Measurements from ENCODE around the gene LYRM4.

LYRM4 gene

DNA sequence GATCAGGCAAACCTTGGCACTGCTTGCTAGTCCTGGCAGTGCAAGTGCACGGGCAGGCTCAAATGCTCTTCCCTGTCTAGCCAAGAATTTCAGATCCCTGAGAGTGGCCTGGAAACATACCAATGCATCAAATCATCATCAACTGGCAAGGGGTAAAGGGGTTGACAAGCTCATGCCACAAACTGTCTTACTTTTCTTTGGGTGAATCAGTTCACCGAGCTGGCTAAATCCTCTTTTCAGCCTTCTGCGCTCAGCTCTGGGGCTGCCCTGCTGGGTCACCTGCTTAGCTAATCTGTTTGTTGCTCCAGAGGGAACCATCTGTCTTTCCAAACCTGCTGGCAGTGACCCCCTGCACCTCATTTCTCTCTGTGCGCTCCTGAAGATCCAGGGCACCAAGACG is 59.5 kb downstream of the LYRM4 start:
- TF ChIP-seq POLR2AphosphoS5 (IDR thresholded peaks at IDR 0.05; ENCODE audit: low read depth, low read length) (no peak), FOXP2 (optimal IDR thresholded peaks at IDR 0.05; ENCODE audit: borderline replicate concordance, extremely low read depth, extremely low read length, insufficient read depth) (no peak), TAF1 (IDR thresholded peaks at IDR 0.05; ENCODE audit: borderline replicate concordance, insufficient read depth, low read length) (no peak), SIN3A (IDR thresholded peaks at IDR 0.05; ENCODE audit: borderline replicate concordance, insufficient read depth, low read length) (no peak)
- TF ChIP-seq, protein P1, sequence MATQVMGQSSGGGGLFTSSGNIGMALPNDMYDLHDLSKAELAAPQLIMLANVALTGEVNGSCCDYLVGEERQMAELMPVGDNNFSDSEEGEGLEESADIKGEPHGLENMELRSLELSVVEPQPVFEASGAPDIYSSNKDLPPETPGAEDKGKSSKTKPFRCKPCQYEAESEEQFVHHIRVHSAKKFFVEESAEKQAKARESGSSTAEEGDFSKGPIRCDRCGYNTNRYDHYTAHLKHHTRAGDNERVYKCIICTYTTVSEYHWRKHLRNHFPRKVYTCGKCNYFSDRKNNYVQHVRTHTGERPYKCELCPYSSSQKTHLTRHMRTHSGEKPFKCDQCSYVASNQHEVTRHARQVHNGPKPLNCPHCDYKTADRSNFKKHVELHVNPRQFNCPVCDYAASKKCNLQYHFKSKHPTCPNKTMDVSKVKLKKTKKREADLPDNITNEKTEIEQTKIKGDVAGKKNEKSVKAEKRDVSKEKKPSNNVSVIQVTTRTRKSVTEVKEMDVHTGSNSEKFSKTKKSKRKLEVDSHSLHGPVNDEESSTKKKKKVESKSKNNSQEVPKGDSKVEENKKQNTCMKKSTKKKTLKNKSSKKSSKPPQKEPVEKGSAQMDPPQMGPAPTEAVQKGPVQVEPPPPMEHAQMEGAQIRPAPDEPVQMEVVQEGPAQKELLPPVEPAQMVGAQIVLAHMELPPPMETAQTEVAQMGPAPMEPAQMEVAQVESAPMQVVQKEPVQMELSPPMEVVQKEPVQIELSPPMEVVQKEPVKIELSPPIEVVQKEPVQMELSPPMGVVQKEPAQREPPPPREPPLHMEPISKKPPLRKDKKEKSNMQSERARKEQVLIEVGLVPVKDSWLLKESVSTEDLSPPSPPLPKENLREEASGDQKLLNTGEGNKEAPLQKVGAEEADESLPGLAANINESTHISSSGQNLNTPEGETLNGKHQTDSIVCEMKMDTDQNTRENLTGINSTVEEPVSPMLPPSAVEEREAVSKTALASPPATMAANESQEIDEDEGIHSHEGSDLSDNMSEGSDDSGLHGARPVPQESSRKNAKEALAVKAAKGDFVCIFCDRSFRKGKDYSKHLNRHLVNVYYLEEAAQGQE (IDR thresholded peaks at IDR 0.05; ENCODE audit: insufficient read depth in 1 of 2, low read depth in 2 of 2, low read length in 2 of 2): no peak

DNA sequence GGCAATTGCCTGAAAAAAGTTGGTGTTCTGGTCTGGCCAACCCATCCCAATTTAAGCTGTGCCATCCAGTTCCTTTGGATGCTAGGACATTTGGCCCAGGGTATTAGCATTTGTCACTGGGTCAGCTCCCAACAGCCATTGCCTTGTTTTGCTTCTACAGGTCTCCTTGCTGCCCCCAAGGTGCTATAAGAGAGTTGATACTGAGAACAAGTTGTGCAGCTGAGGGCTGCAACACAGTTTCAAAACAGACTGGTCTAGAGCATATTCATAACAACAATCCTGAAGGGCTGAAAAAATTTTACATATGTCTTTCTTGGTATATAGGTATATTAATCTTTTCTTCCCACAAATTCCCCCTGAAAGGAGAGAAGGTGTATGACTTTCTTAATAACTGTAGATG is 61.0 kb downstream of the LYRM4 start:
- TF ChIP-seq, protein P1 (IDR thresholded peaks at IDR 0.05; ENCODE audit: insufficient read depth in 1 of 2, low read depth in 2 of 2, low read length in 2 of 2): no peak

DNA sequence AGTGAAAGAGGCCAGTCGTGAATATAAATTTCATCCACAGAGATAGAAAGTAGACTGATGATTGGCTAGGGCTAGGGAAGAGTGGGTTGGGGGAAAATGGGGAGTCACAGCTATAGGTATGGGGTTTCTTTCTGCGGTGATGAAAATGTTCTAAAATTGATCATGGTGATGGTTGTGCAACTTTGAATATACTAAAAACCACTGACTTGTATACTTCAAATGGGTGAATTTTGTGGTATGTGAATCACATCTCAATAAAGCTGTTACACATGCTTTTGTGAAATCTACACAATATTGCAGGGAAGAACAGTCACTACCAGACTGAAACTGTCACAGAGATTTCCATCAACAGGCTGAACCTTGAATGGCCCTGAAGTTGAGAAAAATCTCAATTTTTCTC is 61.5 kb downstream of the LYRM4 start:
- TF ChIP-seq, protein P1 (IDR thresholded peaks at IDR 0.05; ENCODE audit: insufficient read depth in 1 of 2, low read depth in 2 of 2, low read length in 2 of 2): no peak
- no peak for TF ChIP-seq TAF1 (IDR thresholded peaks at IDR 0.05; ENCODE audit: borderline replicate concordance, insufficient read depth, low read length)
- no peak for TF ChIP-seq SIN3A (IDR thresholded peaks at IDR 0.05; ENCODE audit: borderline replicate concordance, insufficient read depth, low read length)
- no peak for TF ChIP-seq FOXP2 (optimal IDR thresholded peaks at IDR 0.05; ENCODE audit: borderline replicate concordance, extremely low read depth, extremely low read length, insufficient read depth)
- no peak for TF ChIP-seq POLR2AphosphoS5 (IDR thresholded peaks at IDR 0.05; ENCODE audit: low read depth, low read length)

DNA sequence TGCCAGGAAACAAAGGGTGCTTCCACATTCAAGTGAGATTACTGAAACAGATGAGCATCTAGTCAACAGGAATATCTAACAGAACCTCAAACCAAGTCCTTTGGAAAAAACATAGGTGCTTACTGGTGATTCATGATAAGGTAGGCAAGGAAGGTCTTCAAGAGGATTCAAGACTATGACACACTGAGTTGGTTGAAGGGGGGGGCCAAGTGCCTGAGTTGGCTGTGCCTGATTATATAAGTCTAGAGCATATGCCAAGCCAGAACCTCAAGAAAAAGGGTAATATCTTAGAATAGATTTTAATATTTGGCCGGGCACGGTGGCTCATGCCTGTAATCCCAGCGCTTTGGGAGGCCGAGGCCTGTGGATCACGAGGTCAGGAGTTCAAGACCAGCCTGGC is 63.7 kb downstream of the LYRM4 start:
- no peak for TF ChIP-seq TAF1 (IDR thresholded peaks at IDR 0.05; ENCODE audit: borderline replicate concordance, insufficient read depth, low read length)
- TF ChIP-seq POLR2AphosphoS5 (IDR thresholded peaks at IDR 0.05; ENCODE audit: low read depth, low read length): no peak
- TF ChIP-seq SIN3A (IDR thresholded peaks at IDR 0.05; ENCODE audit: borderline replicate concordance, insufficient read depth, low read length): no peak
- TF ChIP-seq, protein P1 (IDR thresholded peaks at IDR 0.05; ENCODE audit: insufficient read depth in 1 of 2, low read depth in 2 of 2, low read length in 2 of 2): no peak
- no peak for TF ChIP-seq FOXP2 (optimal IDR thresholded peaks at IDR 0.05; ENCODE audit: borderline replicate concordance, extremely low read depth, extremely low read length, insufficient read depth)

DNA sequence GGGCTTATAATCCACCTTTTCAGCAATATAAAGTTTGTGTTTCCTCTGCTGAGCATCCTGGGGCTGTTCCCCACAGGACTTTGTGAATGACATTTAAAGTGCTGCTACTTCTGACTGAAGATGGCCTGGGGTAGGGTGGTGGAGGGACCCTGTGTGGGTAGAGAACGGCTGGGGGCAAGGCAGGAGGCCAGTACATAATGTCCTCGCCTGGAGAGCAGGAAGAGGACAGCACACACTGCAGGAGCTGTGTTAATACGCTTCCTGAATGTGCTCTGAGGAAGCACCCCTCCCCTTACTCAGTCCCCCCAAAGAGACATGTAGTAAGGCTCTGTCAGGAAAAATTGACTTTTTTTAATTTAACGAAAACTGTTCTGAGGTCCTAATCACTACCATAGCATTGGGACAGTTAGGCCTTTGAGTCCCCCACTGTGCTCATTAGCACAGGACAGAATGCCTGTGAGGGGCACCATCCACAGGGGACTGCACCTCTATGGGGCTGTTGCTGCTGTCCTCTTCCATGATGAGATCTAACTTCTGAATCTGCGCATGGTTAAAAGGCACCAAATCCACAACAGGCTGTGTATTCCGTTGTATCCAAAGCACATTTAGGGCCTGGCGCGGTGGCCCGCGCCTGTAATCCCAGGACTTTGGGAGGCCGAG is 68.5 kb downstream of the LYRM4 start:
- no peak for TF ChIP-seq FOXP2 (optimal IDR thresholded peaks at IDR 0.05; ENCODE audit: borderline replicate concordance, extremely low read depth, extremely low read length, insufficient read depth)
- TF ChIP-seq TAF1 (IDR thresholded peaks at IDR 0.05; ENCODE audit: borderline replicate concordance, insufficient read depth, low read length): no peak
- TF ChIP-seq POLR2AphosphoS5 (IDR thresholded peaks at IDR 0.05; ENCODE audit: low read depth, low read length): no peak
- TF ChIP-seq SIN3A (IDR thresholded peaks at IDR 0.05; ENCODE audit: borderline replicate concordance, insufficient read depth, low read length): no peak
- TF ChIP-seq, protein P1 (IDR thresholded peaks at IDR 0.05; ENCODE audit: insufficient read depth in 1 of 2, low read depth in 2 of 2, low read length in 2 of 2): no peak
